Stimulated activated CD8-positive, alpha-beta memory T cell treated with anti-CD3 and anti-CD28 coated beads, Interleukin-4, amount 100 ng/mL, for 1 hour (primary cell): ENCODE data around the gene OSBPL6.

Experiments used
- DNase-seq, 2 donors: peaks; one replicate each; pipeline ENCODE4 v3.0.0-alpha.2; 2020; ENCODE audit warnings: low read depth in 2 of 2, low spot score in 1 of 2

Gene OSBPL6

DNA sequence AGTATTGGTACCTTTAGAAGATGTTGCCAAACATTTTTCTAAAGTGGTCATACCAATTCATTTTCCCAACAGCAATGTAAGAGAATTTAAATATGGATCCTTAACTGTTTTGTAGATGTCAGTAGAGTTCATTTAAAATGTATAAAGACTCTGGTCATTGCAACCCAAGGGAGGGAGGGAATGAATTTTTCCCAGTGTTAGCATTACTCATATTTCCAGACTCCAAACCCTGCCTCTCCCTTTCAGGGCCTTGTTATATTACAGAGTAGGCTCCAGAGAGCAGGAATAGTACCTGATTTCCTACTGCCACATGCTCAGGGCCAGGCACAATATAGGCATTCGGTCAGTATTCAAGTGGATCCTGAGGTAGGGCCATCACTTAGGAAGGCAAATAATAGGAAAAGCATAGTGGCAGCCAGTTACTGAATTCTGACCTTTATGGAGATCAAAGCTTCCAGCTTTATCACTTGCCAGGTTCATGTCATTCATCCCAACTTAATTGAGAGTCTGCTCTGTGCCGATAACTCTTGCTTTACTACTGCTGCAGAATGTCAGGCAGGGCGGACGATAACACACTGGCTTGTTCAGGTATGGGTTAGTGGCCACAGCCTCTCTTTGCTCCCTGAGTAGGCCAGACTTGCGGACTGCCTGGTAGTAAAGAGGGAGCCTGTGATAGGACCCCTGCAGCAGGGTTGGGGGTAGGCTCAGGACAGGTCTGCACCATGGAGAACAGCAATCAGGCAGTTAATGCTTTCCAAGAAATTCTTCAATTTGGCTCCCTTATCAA is 75.3 kb downstream of the OSBPL6 start:
- no peak for DNase-seq

DNA sequence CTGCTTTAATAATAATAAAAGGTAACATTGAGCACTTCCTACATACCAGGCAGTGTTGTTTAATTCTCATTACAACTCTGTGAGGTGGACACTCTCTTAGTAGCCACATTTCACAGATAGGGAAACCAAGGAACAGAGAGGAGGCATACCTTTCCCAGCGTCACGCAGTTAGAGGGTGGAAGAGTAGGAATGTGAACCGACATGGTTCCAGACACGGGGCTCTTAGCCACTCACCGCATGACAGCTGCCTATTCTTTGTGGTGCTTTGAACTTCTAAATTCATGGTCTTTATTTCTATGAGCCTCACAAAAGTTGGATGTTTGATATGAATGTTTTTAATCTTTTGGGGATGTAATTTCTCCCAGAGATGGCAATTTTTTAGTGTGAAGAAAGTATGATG is 76.0 kb downstream of the OSBPL6 start:
- DNase-seq = no peak

DNA sequence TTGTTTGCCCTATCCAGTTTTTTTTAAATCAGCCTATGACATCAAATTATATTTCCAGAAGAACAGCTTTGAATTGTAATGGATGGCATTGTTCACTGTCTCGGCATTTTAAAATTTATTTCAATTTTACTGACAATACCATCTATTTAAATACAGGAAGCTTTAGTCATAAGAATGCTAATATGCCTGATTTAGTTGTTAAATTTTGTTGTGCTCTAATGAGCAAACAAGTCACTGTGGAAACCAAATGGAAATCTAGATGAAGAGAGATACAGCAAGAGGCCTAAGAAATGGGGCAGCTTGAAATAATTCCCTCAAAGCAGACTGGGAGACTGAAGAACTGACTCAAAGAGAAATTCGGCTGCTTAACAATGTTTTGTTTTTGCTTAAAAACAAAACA is 76.8 kb downstream of the OSBPL6 start:
- DNase-seq = no peak

DNA sequence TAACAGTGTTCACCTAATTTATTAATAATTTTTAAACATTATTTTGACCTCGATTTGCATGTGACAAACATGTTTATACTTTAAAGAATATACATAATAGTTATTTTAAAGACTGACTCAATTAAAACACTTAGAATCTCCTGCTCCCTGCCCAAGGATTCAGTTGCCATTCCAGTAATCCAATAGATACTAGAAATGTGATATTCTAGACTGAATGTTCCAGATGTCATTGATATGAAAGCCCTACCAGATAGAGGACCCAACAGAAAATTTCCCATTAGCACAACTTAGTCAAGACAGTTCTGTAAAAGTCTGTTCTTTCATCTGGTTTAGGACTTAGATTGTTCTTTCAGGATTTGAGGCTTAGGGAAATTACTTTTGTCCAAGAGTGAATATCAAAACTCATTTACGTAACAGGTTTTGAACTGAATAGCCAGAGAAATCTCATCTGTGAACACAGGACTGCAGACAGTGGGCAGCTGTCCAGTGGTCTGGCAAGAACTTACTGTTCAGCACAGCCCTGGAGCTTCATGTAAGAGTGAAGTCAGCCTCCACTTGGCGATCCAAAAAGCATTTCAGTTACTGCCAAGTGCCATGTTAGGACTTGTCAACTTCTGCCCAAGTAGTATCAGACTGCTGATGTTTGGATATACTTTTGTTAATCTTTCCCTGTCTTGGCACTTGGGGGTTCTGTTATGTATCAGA is 77.5 kb downstream of the OSBPL6 start:
- DNase-seq = no peak

DNA sequence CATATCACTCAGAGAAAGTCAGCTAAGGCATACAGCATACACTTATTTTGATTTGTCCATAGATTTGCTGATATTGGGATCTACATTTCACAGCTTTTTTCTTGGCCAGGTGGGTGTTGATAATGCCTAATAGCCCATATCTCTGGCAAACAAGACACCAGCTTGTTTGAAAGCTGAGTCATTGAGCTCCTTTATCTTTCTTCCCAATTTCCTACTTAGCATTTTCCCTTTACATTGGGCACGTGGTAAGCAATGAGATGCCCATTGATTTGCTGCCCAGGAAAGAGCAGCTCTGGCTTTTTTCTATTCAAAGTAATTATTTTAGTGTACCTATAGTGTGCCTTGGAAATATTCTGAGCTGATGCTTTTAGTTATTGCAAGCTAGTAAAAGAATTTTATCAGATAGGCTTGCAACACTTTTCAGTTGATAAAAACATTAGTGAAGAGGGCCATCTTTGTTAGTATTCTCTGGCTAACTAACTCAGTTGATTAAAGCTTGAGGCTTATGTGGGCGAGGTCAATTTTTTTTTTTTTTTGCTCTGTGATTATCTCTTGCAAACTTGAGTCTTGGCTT is 79.6 kb downstream of the OSBPL6 start:
- DNase-seq = no peak

DNA sequence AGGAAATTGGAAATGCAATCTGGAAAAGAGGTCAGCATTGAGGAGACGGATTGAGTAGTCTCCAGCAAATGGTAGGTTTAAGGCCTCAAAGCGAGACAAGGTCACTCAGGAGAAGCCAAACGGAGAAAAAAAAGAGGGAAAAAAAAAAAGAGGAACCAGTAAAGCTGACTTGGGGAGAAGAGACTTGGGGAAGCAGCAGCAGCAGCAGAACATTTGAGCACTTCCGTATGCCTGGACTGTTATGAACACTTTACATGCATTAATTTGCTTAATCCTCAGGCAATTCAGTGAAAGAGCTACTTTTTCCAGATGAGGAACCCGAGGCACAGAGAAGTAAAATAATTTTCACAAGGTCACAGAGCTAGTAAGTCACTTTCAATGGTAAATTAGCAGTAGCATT is 81.3 kb downstream of the OSBPL6 start:
- DNase-seq = no peak

DNA sequence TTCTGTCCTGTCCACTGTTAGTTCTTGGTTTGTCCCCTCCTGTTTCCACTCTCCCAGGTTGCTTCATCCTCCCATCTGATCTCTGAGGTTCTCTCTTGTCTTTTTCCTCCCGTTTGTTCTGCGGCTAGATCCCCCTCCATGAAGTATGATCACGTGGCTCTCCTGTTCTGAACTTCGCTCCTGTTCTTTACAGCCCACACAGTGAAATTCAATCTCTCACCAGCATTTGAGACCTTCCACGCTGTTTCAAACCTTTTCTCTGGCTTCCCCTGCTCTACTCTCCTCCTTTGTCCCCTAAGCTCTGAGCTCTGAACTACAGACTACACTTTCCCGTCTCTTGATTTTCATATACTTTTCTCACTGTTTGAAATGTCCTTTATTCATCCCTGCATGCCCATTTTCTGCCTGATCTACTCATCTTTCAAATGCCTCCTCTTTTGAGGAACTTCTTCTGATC is 83.5 kb downstream of the OSBPL6 start:
- no peak for DNase-seq

DNA sequence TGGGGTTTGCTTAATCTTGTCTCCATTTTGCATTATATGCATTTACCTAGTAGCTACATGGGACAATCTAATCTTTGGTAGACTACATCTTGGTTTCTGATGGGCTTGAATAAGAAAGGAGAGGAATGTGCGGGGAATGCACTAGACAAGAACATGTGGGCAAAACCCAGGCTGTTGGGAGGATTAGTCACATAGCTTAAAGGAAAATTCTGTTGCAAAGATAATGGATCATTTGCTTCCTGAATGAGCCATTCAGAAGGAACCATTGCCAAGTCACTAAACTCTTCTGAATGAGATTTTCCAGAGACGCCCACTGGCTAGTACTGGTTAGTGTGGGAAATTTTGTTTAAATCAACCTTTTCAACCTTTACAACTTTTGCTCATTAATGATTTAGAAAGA is 84.8 kb downstream of the OSBPL6 start:
- DNase-seq = no peak

DNA sequence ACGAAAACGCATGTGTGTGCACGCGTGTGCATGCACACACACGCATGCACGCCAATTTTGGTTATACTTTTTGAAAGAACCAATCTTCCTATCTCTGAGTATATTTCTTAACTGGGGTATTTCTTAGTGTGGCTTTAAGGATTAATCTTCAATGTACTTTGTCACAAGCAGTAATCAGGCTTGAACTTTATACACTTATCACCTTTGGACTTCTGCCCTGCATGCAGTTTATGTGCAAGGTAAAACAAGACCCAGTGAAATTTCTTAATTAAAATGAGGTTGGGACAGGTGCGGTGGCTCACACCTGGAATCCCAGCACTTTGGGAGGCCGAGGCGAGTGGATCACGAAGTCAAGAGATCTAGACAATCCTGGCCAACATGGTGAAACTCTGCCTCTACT is 85.3 kb downstream of the OSBPL6 start:
- no peak for DNase-seq

DNA sequence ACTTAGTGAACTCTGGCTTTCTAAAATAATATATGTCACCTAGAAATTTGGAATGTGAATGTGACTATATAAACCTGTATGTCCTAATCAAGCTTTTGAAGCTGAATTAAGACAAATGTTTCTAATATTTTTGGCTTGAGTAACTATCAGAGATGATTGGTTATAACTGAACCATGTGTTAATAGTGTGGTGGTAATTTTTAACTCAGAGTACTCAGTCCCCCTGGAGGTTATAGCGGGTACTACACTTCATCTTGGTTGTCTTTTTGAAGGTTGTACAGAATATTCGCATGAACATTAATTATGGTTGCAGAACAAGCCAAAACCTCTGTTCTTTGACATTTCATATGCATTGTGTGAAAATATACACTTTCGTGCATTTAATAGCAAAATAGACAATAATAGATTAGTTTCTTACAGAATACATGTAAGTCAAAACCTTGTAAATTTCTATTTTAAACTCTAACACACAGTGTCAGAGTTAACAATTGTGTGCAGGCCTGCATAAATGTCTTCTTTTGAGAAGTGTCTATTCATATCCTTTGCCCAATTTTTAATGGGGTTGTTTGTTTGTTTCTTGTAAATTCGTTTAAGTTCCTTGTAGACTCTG is 86.0 kb downstream of the OSBPL6 start:
- no peak for DNase-seq

DNA sequence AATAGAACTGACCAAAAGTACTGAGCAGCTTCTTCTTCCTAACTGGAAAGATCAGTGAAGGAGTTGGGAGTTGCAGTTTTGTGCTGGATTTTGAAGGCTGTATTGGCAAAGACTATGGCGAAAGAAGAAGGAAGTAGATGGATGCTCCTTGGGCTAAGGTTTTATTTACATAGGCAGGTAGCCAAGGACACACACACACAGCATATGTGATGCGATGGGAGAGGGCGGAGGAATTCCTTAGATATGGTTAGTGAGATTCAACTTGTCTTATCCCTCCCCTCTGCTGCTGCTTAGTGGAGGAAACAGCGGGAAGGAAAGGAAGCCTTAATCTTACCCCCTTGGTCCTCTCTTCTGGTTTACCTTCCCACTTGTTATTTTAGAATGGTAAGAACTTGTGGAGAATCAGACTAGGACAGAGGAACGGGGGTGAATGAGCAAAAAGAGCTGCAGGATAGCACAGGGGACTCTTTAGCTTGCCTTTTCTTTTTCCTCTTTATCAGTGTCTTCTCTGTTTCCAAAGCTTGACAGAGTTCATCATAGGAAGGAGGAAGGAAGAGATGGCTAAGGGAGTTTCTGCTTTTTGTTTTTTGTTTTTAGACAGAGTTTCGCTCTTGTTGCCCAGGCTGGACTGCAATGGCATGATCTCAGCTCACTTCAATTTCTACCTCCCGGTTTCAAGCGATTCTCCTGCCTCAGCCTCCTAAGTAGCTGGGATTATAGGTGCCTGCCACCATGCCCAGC is 87.9 kb downstream of the OSBPL6 start:
- DNase-seq = no peak

DNA sequence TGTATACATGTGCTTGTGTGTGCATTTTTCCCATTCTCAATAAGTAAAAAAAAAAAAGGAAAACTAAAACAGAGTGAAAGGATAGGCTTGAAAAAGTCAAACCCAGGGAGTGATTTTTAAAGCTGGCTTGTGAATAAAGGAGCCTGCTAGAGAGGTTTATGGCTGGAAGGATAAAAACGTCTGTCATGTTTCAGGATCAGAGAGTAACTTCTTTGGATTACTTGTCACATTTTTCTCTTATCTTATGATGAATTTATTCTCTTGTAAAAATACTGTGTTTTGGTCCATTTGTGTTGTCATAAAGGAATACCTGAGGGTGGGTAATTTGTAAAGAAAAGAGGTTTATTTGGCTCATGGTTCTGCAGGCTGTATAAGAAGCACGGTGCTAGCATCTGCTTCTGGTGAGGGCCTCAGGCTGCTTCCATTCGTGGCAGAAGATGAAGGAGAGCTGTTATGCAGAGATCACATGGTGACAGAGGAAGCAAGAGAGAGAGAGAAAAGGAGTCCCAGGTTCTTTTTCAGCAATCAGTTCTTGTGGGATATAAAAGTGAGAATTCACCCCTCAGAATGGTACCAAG is 89.1 kb downstream of the OSBPL6 start:
- DNase-seq = no peak

DNA sequence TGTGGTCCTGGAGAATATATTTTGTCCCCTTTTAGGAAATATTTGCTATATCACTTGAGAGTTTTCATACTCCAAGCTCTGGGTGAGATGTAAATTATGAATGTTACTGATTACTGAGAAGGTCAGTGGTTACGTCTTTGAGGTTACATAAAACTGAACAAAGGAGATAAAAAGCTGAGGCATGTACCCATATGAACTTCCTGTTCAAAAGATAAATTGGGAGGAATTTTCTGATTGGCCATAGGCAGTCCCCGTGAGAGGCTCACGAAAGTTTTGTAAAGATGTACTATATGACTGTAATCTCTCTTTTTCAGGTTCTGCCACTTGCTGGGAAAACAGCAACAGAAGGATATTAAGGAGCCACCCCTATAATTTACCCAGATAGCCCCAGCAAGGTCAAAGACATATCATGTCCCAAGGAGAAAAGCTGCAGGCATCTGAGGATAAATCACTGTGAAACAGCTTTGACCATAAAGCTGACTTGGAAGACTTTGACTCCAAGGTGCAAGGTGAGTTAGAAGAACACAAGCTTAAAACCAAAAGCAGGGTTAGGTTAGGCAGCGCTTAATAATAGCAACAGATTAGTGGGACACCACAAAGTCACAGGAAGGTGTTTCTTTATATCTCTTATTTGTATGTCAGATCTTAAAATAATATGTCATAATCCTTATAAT is 90.4 kb downstream of the OSBPL6 start:
- no peak for DNase-seq

DNA sequence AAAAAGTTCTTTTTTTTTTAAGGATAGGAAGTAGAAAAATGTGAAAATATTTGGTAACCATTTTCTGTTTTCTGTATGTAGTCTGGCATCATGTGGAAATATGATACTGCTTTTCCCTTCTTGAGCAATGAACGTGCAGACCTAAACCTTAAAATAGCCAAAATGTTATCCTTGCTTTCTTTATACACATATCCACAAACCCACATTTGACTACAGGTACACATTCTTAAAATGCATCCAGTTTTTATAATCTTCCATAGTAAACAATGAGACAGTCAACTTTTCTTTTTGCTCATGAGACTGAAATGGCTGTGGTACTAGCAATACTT is 90.9 kb downstream of the OSBPL6 start:
- no peak for DNase-seq

DNA sequence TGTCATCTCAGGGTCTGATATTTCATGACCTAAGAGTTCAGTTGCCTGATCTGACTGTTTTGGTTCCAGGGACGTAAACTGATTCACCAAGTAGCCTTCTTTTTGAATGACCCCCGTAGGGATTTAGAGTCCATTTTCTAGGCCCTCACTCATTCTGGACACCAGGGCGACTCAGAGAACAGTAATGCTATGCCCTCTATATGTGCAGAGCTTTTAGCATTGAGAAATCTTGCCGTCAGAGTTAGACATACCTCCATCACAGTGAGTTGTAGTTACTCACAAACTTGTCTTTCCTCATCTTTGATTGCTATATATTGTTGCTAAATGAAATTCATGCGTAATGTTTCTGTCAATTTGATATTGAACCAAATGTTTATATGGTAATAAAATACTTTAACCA is 92.3 kb downstream of the OSBPL6 start:
- DNase-seq = no peak

DNA sequence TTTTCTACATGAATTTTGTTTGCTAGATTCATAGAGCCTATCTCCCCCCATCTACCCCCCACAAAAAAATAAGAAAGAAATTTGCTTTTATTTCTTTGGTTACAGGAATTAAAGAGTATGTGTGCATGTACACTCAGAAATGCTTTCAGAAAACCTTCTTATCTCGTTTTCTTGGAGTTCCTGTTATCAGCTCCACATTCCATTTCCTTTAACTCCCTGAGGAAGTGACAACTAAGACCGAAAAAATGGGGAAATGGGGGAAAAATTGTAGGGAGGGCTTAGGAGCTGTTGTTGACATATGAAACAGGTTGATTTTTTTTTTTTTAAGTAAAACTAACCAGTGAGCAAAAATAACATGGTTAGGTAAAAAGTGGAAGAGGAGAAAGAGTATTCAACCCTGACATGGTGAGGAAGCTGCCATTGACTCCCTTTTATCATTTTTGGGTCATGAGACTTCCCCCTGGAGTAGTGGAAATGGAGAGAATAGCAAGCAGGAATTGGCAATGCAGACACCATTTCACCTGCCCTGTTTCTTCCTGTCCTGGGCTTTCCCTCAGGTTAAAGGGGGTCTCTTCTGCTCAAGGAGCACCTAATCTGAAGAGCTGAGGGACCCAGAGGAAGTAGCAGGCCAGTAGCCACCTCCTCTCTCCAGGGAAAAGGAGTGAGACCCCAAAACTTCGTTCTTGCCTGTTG is 93.5 kb downstream of the OSBPL6 start:
- no peak for DNase-seq

DNA sequence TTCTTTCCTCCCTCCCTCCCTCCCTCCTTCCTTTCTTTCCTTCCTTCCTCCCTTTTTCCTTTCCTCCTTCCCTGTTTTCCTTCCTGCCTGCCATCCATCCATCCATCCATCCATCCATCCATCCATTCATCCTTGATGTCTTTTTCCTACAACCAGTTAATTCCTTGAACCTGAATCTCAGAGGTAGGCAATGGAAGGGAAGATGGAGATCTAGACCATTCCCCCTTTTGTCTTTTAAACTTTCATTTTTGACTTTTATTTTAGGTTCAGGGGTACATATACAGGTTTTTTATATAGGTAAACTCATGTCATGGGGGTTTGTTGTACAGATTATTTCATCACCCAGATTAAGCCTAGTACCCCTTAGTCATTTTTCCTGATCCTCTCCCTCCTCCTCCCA is 97.4 kb downstream of the OSBPL6 start:
- no peak for DNase-seq

DNA sequence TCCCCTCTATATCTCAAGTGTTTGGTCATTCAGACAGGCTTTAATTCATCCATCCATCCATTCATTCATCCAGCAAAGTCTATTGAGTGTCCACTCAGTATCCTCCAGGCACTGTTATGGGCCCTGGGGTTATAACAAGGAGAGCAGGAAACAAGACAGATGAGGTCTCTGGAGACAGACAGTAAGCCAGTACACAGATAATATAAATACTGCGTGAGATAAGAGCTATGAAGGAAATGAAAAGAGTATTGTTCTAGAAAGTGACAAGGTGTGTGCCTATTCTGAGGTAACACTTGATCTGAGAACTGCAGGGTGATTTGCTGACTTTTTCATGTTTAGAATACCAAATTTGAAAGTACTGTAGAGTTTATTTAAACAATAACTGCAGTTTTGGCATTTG is 98.3 kb downstream of the OSBPL6 start:
- DNase-seq = no peak

DNA sequence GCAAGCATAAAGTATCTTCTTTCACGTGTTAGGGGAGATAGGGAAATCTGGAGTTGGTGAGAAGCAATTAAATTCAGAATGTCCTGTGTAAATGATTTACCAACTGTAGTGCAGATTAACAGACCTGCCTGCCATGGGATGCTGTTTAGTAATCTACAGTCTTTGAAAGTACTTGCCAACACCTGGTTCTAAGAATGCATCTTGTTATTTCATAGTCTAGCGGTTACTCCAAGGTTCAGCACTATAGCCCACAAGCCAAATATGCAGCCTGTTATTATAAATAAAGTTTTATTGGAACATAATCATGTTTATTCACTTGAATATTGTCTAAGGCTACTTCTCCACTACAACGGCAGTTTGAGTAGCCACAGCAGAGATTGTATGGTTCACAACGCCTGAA is 100.8 kb downstream of the OSBPL6 start:
- DNase-seq = no peak

DNA sequence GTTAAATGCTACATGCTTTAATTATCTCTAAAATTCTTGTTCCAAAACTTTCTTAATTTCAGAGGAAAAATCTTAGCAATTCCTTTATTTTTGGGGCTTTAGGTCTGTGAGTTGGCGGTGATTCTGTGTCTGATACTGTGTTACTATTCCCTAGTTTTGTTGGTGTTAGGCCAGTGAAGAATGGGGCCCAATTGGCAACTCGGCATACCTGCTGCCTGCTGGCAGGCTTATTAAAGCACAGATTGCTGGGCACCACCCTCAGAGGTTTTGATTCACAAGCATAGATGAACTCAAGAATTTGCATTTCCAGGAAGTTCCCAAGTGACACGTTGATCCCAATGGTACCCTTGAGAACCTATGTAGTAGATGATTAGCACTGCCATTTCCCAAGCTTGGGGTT is 101.6 kb downstream of the OSBPL6 start:
- DNase-seq = no peak
